Stomach smooth muscle (tissue), 2 donors: ENCODE data around the gene MIEF2.

Experiments
- H3K27ac ChIP-seq: one replicate; pipeline ENCODE4 v1.7.0; 2013; ENCODE audit warnings: mild to moderate bottlenecking, low read length, inconsistent platforms
- H3K27me3 ChIP-seq, 2 donors: one replicate each; pipeline ENCODE4 v1.7.0; 2013; ENCODE audit warnings: low read length in 2 of 2; ENCODE audit not compliant: insufficient read depth in 2 of 2, control insufficient read depth in 1 of 2
- H3K36me3 ChIP-seq, 2 donors: one replicate each; pipeline ENCODE4 v1.7.0; 2013; ENCODE audit warnings: low read length in 2 of 2; ENCODE audit not compliant: control insufficient read depth in 2 of 2, insufficient read depth in 2 of 2
- H3K4me1 ChIP-seq: one replicate; pipeline ENCODE4 v1.7.0; 2013; ENCODE audit warnings: low read length; ENCODE audit not compliant: control insufficient read depth, insufficient read depth
- H3K4me3 ChIP-seq, 2 donors: one replicate each; pipeline ENCODE4 v1.7.0; 2013; ENCODE audit warnings: low read length in 2 of 2
- H3K9ac ChIP-seq, 2 donors: one replicate each; pipeline ENCODE4 v1.7.0; 2013; ENCODE audit warnings: low read length in 2 of 2, mild to moderate bottlenecking in 1 of 2
- H3K9me3 ChIP-seq, 2 donors: one replicate each; pipeline ENCODE4 v1.7.0; 2013; ENCODE audit warnings: low read length in 2 of 2; ENCODE audit not compliant: control insufficient read depth in 2 of 2
- donor health status: healthy.
- donor health status: Pancreatic carcinoma.

MIEF2 gene

GRCh38 chr17:18248811-18249210 lies 11.7 kb upstream of the MIEF2 start:
- Histone ChIP-seq H3K4me3 (no peak overlapping the region), H3K9ac (no peak overlapping the region), H3K4me1 (peaks cover 15% of the 10 kb centered on the region), H3K27me3 (no peaks in the 10 kb centered on the region), H3K36me3 (peaks cover 55 to 62% of the 10 kb centered on the region in 2 donors), H3K9me3 (no peaks in the 10 kb centered on the region), H3K27ac (no peak overlapping the region)

- Histone ChIP-seq H3K27ac (no peak overlapping the region), H3K27me3 (no peaks in the 10 kb centered on the region), H3K4me1 (peaks cover 15% of the 10 kb centered on the region), H3K36me3 (peaks cover 64 to 69% of the 10 kb centered on the region in 2 donors), H3K9ac (no peak overlapping the region), H3K9me3 (no peaks in the 10 kb centered on the region), H3K4me3 (no peak overlapping the region)
Measured at GRCh38 chr17:18250259-18250658, 10.2 kb upstream of the MIEF2 start.

GRCh38 chr17:18250708-18251107 lies 9.8 kb upstream of the MIEF2 start:
- Histone ChIP-seq H3K9me3 (no peaks in the 10 kb centered on the region), H3K36me3 (peaks cover 64 to 69% of the 10 kb centered on the region in 2 donors), H3K4me3 (no peak overlapping the region), H3K9ac (no peak overlapping the region), H3K27me3 (no peaks in the 10 kb centered on the region), H3K4me1 (peaks cover 15% of the 10 kb centered on the region), H3K27ac (no peak overlapping the region)

- Histone ChIP-seq H3K27ac (no peak overlapping the region), H3K4me3 (no peak overlapping the region), H3K27me3 (no peaks in the 10 kb centered on the region), H3K4me1 (peaks cover 15% of the 10 kb centered on the region), H3K9me3 (no peaks in the 10 kb centered on the region), H3K9ac (no peak overlapping the region), H3K36me3 (peaks cover 64 to 68% of the 10 kb centered on the region in 2 donors)
Measured at GRCh38 chr17:18251204-18251603, 9.3 kb upstream of the MIEF2 start.

GRCh38 chr17:18252160-18252559 lies 8.3 kb upstream of the MIEF2 start:
- Histone ChIP-seq H3K36me3 (peaks cover 61 to 63% of the 10 kb centered on the region in 2 donors), H3K9ac (no peak overlapping the region), H3K4me3 (no peak overlapping the region), H3K9me3 (no peaks in the 10 kb centered on the region), H3K27ac (no peak overlapping the region), H3K4me1 (peaks cover 23% of the 10 kb centered on the region), H3K27me3 (no peaks in the 10 kb centered on the region)

- H3K9me3 ChIP-seq: no peaks in the 10 kb centered on the region
- H3K4me3 ChIP-seq: no peak overlapping the region
- H3K27ac ChIP-seq: no peak overlapping the region
- no peak overlapping the region for H3K9ac ChIP-seq
- H3K27me3 ChIP-seq: no peaks in the 10 kb centered on the region
- peaks cover 22% of the 10 kb centered on the region for H3K4me1 ChIP-seq
- peaks cover 58 to 61% of the 10 kb centered on the region in 2 donors for H3K36me3 ChIP-seq
Measured at GRCh38 chr17:18253187-18253884, 7.1 kb upstream of the MIEF2 start.

GRCh38 chr17:18253947-18254821 lies 6.3 kb upstream of the MIEF2 start:
- Histone ChIP-seq H3K4me1 (peaks cover 23% of the 10 kb centered on the region), H3K36me3 (peaks cover 54 to 58% of the 10 kb centered on the region in 2 donors), H3K27ac (no peak overlapping the region)

GRCh38 chr17:18254888-18255649 lies 5.4 kb upstream of the MIEF2 start:
- Histone ChIP-seq H3K4me3 (no peak overlapping the region), H3K36me3 (peaks cover 51 to 55% of the 10 kb centered on the region in 2 donors), H3K4me1 (peaks cover 30% of the 10 kb centered on the region), H3K27ac (no peak overlapping the region), H3K9ac (no peak overlapping the region), H3K27me3 (no peaks in the 10 kb centered on the region), H3K9me3 (no peaks in the 10 kb centered on the region)

More at GRCh38 chr17:18253947-18254821, 6.3 kb upstream of the MIEF2 start:
- Histone ChIP-seq H3K27me3 (no peaks in the 10 kb centered on the region), H3K9me3 (no peaks in the 10 kb centered on the region), H3K9ac (no peak overlapping the region), H3K4me3 (no peak overlapping the region)

- Histone ChIP-seq H3K36me3 (peaks cover 39 to 46% of the 10 kb centered on the region in 2 donors), H3K4me3 (no peak overlapping the region), H3K27ac (no peak overlapping the region)
Measured at GRCh38 chr17:18256351-18256750, 4.1 kb upstream of the MIEF2 start.

GRCh38 chr17:18256776-18257175 lies 3.7 kb upstream of the MIEF2 start:
- Histone ChIP-seq H3K9ac (peak overlapping the region; percentile 86 to 88), H3K4me3 (peak overlapping the region in 1 of 2 donors; percentile 40), H3K27ac (no peak overlapping the region), H3K27me3 (no peaks in the 10 kb centered on the region), H3K9me3 (no peaks in the 10 kb centered on the region), H3K36me3 (peaks cover 35 to 45% of the 10 kb centered on the region in 2 donors), H3K4me1 (peaks cover 43% of the 10 kb centered on the region)

More at GRCh38 chr17:18256351-18256750, 4.1 kb upstream of the MIEF2 start:
- H3K9me3 ChIP-seq: no peaks in the 10 kb centered on the region
- H3K4me1 ChIP-seq: peaks cover 38% of the 10 kb centered on the region
- no peaks in the 10 kb centered on the region for H3K27me3 ChIP-seq
- H3K9ac ChIP-seq: no peak overlapping the region
